ENCODE data around the gene SSU72. TPM values are rescaled to one million over a fixed set of nuclear protein-coding genes. Genes with fewer than 3 reads are reported as not detected.
"Not testable (repeated sequence)": the region's sequence is repeated elsewhere in the genome, so short reads cannot be mapped to it uniquely, and the experiment has no call there.

SSU72 gene
- total RNA-seq, 5 donors from 2014 or later (not counting 1 experiment from before 2014, with no cell fraction given) = 112 to 135 (median 134) TPM

- H3K27me3 ChIP-seq (replicated peaks in 1 of 2; ENCODE audit: control insufficient read depth in 2 of 2, extremely low read depth in 1 of 2, insufficient read depth in 2 of 2, low read length in 1 of 2) = peaks cover 0 to 9% of the 10 kb centered on the region in 2 experiments
- ATAC-seq (replicated peaks in 1 of 4) = no peak
- no peak for DNase-seq
- WGBS (ENCODE audit: insufficient coverage) = 96% methylated on average over 61 of the region's 66 CpGs
- peaks cover 0 to 5% of the 10 kb centered on the region in 2 donors for H3K36me3 ChIP-seq (ENCODE audit: control insufficient read depth in 2 of 2, extremely low read depth in 1 of 2, insufficient read depth in 1 of 2, low read length in 1 of 2)
- H3K4me3 ChIP-seq (ENCODE audit: control insufficient read depth in 1 of 2, extremely low read depth in 1 of 2, low read length in 1 of 2) = no peak overlapping the region
- H3K9me3 ChIP-seq = no peaks in the 10 kb centered on the region
- Mint-ChIP-seq H3K4me3 (no peak overlapping the region), H3K27ac (no peak overlapping the region), H3K36me3 (peaks cover 5% of the 10 kb centered on the region), H3K27me3 (no peaks in the 10 kb centered on the region), H3K9me3 (peaks cover 0 to 6% (median 5%) of the 10 kb centered on the region in 3 donors), H3K4me1 (peaks cover 0 to 2% (median 0%) of the 10 kb centered on the region in 3 donors)
- no peak overlapping the region for H3K27ac ChIP-seq (ENCODE audit: low read length)
- ChIA-PET CTCF (no interaction called here), POLR2A (no interaction called here)
- peaks cover 0 to 12% of the 10 kb centered on the region in 2 experiments for H3K4me1 ChIP-seq (ENCODE audit: control insufficient read depth in 1 of 2, extremely low read depth in 1 of 2, insufficient read depth in 2 of 2, low read length in 2 of 2)
These were observed 39.3 kb downstream of the SSU72 start for GRCh38 chr1:1535201-1536018.

- Mint-ChIP-seq H3K27ac (no peak overlapping the region), H3K4me1 (peaks cover 0 to 2% (median 0%) of the 10 kb centered on the region in 3 donors), H3K36me3 (peaks cover 8% of the 10 kb centered on the region), H3K9me3 (peaks cover 0 to 6% (median 5%) of the 10 kb centered on the region in 3 donors), H3K4me3 (no peak overlapping the region), H3K27me3 (no peaks in the 10 kb centered on the region)
- H3K4me1 ChIP-seq (ENCODE audit: control insufficient read depth in 1 of 2, extremely low read depth in 1 of 2, insufficient read depth in 2 of 2, low read length in 2 of 2) = peaks cover 0 to 11% of the 10 kb centered on the region in 2 experiments
- H3K9me3 ChIP-seq = no peaks in the 10 kb centered on the region
- peaks cover 0 to 9% of the 10 kb centered on the region in 2 experiments for H3K27me3 ChIP-seq (replicated peaks in 1 of 2; ENCODE audit: control insufficient read depth in 2 of 2, extremely low read depth in 1 of 2, insufficient read depth in 2 of 2, low read length in 1 of 2)
- ChIA-PET POLR2A (no interaction called here), CTCF (no interaction called here)
- peaks cover 3 to 5% of the 10 kb centered on the region in 2 donors for H3K36me3 ChIP-seq (ENCODE audit: control insufficient read depth in 2 of 2, extremely low read depth in 1 of 2, insufficient read depth in 1 of 2, low read length in 1 of 2)
- DNase-seq (no peak), ATAC-seq (replicated peaks in 1 of 4) (no peak)
- H3K4me3 ChIP-seq (ENCODE audit: control insufficient read depth in 1 of 2, extremely low read depth in 1 of 2, low read length in 1 of 2) = no peak overlapping the region
- 97% methylated on average over 12 of the region's 31 CpGs for WGBS (ENCODE audit: insufficient coverage)
- no peak overlapping the region for H3K27ac ChIP-seq (ENCODE audit: low read length)
These were observed 40.1 kb downstream of the SSU72 start for GRCh38 chr1:1534401-1535154.

DNA sequence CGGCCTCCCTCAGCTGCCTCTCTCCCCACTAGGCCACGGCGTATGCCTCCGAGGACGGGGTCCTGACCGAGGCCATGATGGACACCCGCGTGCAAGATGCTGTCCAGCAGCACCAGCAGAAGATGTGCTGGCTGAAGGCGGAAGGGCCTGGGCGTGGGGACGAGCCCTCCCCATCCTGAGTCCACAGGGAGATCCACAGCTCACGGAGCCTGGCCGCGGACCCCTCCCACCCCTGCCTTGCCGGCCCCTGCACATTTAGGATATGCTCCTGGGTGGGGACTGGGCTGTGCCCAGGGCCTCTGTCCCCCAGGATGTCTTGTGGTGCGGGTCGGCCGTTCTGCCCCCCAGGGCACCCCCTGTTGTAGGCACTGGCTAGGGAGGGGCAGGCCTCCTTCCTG, 40.8 kb downstream of the SSU72 start:
- H3K4me1 ChIP-seq (ENCODE audit: control insufficient read depth in 1 of 2, extremely low read depth in 1 of 2, insufficient read depth in 2 of 2, low read length in 2 of 2); ATAC-seq (replicated peaks in 1 of 4); H3K4me3 ChIP-seq (ENCODE audit: control insufficient read depth in 1 of 2, extremely low read depth in 1 of 2, low read length in 1 of 2); H3K27ac Mint-ChIP-seq; DNase-seq; CTCF ChIA-PET; H3K4me1 Mint-ChIP-seq; H3K27ac ChIP-seq (ENCODE audit: low read length); H3K4me3 Mint-ChIP-seq; H3K27me3 Mint-ChIP-seq; H3K27me3 ChIP-seq (replicated peaks in 1 of 2; ENCODE audit: control insufficient read depth in 2 of 2, extremely low read depth in 1 of 2, insufficient read depth in 2 of 2, low read length in 1 of 2); H3K9me3 Mint-ChIP-seq; H3K36me3 Mint-ChIP-seq; H3K9me3 ChIP-seq; H3K36me3 ChIP-seq (ENCODE audit: control insufficient read depth in 2 of 2, extremely low read depth in 1 of 2, insufficient read depth in 1 of 2, low read length in 1 of 2); POLR2A ChIA-PET: not testable (repeated sequence)
- WGBS (ENCODE audit: insufficient coverage) = 96% methylated on average over 11 of the region's 18 CpGs

DNA sequence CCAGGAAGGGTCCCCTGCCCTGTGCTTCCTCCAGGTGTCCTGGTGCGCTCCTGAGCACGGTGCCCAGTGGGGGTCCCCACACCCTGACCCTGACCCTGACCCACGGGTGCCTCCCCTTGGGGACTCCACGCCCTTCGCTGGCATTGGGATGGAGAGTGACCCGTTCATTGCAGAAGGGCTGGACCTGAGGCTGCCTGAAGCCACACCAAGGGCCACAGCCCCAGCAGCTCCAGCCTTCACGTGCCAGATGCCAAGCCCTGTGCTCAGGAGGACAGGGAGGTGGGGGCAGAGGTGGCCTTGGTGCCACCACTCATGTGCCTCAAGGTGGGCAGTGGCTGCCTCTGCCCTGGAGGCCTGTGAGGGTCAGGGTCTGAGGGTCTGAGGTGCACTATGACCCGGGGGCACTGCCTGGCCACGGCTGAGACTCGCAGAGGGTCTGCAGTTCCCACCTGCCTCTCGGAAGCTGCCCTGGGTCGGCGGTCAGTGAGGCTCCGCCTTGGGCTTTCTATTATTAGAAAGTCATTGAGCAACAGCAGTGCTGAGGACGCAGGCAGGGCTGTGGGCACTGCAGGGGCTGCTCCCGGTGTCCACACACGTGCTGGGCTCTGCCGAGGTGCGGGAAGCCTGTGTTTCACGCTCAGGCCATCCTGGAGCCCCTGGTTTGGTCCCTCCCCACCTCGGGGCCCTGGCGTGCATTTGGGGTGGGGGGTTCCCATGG, 41.3 kb downstream of the SSU72 start:
- ATAC-seq (replicated peaks in 1 of 4); H3K27ac Mint-ChIP-seq; H3K4me3 Mint-ChIP-seq; H3K4me1 Mint-ChIP-seq; H3K4me1 ChIP-seq (ENCODE audit: control insufficient read depth in 1 of 2, extremely low read depth in 1 of 2, insufficient read depth in 2 of 2, low read length in 2 of 2); H3K27me3 Mint-ChIP-seq; H3K4me3 ChIP-seq (ENCODE audit: control insufficient read depth in 1 of 2, extremely low read depth in 1 of 2, low read length in 1 of 2); CTCF ChIA-PET; H3K9me3 Mint-ChIP-seq; H3K36me3 Mint-ChIP-seq; POLR2A ChIA-PET; H3K36me3 ChIP-seq (ENCODE audit: control insufficient read depth in 2 of 2, extremely low read depth in 1 of 2, insufficient read depth in 1 of 2, low read length in 1 of 2); H3K27me3 ChIP-seq (replicated peaks in 1 of 2; ENCODE audit: control insufficient read depth in 2 of 2, extremely low read depth in 1 of 2, insufficient read depth in 2 of 2, low read length in 1 of 2); H3K27ac ChIP-seq (ENCODE audit: low read length); DNase-seq; H3K9me3 ChIP-seq: not testable (repeated sequence)
- WGBS (ENCODE audit: insufficient coverage) = 85% methylated on average over 13 of the region's 22 CpGs

GRCh38 chr1:1531947-1532346, 42.7 kb downstream of the SSU72 start:
- POLR2A ChIA-PET = interaction anchor here in 1 of 2 donors (0.6 kb wide), 1 partner anchor 316 kb away, joined by 5 read pairs; no protein-coding TSS in a partner anchor
- Mint-ChIP-seq H3K36me3 (peaks cover 15% of the 10 kb centered on the region), H3K4me3 (no peak overlapping the region), H3K4me1 (no peaks in the 10 kb centered on the region), H3K9me3 (peaks cover 0 to 6% (median 5%) of the 10 kb centered on the region in 3 donors), H3K27me3 (no peaks in the 10 kb centered on the region), H3K27ac (no peak overlapping the region)
- no peak overlapping the region for H3K4me3 ChIP-seq (ENCODE audit: control insufficient read depth in 1 of 2, extremely low read depth in 1 of 2, low read length in 1 of 2)
- no peaks in the 10 kb centered on the region for H3K4me1 ChIP-seq (ENCODE audit: control insufficient read depth in 1 of 2, extremely low read depth in 1 of 2, insufficient read depth in 2 of 2, low read length in 2 of 2)
- no peak for ATAC-seq (replicated peaks in 1 of 4)
- no peaks in the 10 kb centered on the region for H3K27me3 ChIP-seq (replicated peaks in 1 of 2; ENCODE audit: control insufficient read depth in 2 of 2, extremely low read depth in 1 of 2, insufficient read depth in 2 of 2, low read length in 1 of 2)
- H3K36me3 ChIP-seq (ENCODE audit: control insufficient read depth in 2 of 2, extremely low read depth in 1 of 2, insufficient read depth in 1 of 2, low read length in 1 of 2) = peaks cover 9 to 14% of the 10 kb centered on the region in 2 donors
- WGBS (ENCODE audit: insufficient coverage) = 86% methylated on average over 1 of the region's 4 CpGs
- DNase-seq = no peak
- CTCF ChIA-PET = no interaction called here
- no peak overlapping the region for H3K27ac ChIP-seq (ENCODE audit: low read length)
- no peaks in the 10 kb centered on the region for H3K9me3 ChIP-seq

GRCh38 chr1:1529936-1530335, 44.7 kb downstream of the SSU72 start:
- Histone ChIP-seq H3K36me3 (ENCODE audit: control insufficient read depth in 2 of 2, extremely low read depth in 1 of 2, insufficient read depth in 1 of 2, low read length in 1 of 2) (peaks cover 15 to 19% of the 10 kb centered on the region in 2 donors), H3K9me3 (no peaks in the 10 kb centered on the region), H3K4me3 (ENCODE audit: control insufficient read depth in 1 of 2, extremely low read depth in 1 of 2, low read length in 1 of 2) (no peak overlapping the region), H3K4me1 (ENCODE audit: control insufficient read depth in 1 of 2, extremely low read depth in 1 of 2, insufficient read depth in 2 of 2, low read length in 2 of 2) (no peaks in the 10 kb centered on the region), H3K27me3 (replicated peaks in 1 of 2; ENCODE audit: control insufficient read depth in 2 of 2, extremely low read depth in 1 of 2, insufficient read depth in 2 of 2, low read length in 1 of 2) (no peaks in the 10 kb centered on the region), H3K27ac (ENCODE audit: low read length) (no peak overlapping the region)
- WGBS (ENCODE audit: insufficient coverage) = 98% methylated on average over 7 of the region's 8 CpGs
- Mint-ChIP-seq H3K27me3 (no peaks in the 10 kb centered on the region), H3K9me3 (peaks cover 0 to 6% (median 5%) of the 10 kb centered on the region in 3 donors), H3K4me3 (no peak overlapping the region), H3K27ac (no peak overlapping the region), H3K36me3 (peaks cover 15% of the 10 kb centered on the region), H3K4me1 (no peaks in the 10 kb centered on the region)
- DNase-seq (no peak), ATAC-seq (replicated peaks in 1 of 4) (no peak)
- POLR2A ChIA-PET = interaction anchor here in 1 of 2 donors (0.6 kb wide), 1 partner anchor 9 kb away, joined by 3 read pairs; no protein-coding TSS in a partner anchor
- CTCF ChIA-PET = no interaction called here
